ENCODE results near the gene GPD2. TPM values are rescaled to one million over a fixed set of nuclear protein-coding genes. Genes with fewer than 3 reads are reported as not detected.
A peak's percentile ranks its signal among the peaks of the same experiment; 100 is the strongest.

The GPD2 gene
- total and polyA plus RNA-seq, 11 donors = 3.5 to 24.8 (median 14.1) TPM

DNA sequence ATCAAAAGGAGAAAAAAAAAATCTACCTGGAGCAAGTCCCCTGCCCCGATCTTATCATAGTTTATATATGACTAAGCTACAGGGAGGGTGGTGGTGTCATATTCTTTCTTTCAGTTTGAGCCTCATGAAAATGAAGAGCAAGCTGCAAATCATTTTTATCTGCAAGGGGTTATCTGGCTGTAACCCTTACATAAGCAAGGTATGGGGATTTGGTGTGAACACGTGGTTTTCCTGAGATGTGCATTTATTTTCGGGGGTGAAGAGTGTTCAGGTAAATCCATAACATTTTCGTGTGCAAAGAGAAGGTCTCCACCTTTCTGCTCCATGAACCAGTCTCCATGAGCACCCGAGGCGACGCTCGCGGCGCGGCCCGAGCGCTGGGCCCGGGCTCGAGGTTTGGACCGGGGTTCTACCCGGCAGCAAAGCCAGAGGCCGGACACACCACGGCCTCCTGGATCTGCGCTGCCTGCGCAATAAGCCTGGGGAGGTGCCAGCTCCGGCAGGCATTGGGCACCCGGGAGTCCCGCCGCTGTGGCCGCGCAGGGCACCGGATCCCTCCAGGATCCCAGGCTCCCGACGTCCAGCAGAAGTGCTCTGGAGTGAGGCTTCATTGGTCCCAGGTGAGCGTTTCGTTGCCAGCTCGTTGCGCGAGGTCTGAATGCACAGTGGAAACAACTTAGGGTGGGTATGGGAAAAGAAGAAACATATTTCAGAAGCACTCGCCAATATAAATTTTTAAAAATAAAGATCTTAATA lies 36.1 kb upstream of the GPD2 start:
- TF ChIP-seq POLR2A (IDR thresholded peaks at IDR 0.05) = no peak
- TF ChIP-seq, protein P1, sequence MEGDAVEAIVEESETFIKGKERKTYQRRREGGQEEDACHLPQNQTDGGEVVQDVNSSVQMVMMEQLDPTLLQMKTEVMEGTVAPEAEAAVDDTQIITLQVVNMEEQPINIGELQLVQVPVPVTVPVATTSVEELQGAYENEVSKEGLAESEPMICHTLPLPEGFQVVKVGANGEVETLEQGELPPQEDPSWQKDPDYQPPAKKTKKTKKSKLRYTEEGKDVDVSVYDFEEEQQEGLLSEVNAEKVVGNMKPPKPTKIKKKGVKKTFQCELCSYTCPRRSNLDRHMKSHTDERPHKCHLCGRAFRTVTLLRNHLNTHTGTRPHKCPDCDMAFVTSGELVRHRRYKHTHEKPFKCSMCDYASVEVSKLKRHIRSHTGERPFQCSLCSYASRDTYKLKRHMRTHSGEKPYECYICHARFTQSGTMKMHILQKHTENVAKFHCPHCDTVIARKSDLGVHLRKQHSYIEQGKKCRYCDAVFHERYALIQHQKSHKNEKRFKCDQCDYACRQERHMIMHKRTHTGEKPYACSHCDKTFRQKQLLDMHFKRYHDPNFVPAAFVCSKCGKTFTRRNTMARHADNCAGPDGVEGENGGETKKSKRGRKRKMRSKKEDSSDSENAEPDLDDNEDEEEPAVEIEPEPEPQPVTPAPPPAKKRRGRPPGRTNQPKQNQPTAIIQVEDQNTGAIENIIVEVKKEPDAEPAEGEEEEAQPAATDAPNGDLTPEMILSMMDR (IDR thresholded peaks at IDR 0.05) = peak in 1 of 12 donors; percentile 4
- DNase-seq = peak; percentile 77 to 90 (median 88)
- H3K27me3 ChIP-seq = peaks cover 0 to 5% (median 0%) of the 10 kb centered on the region in 9 donors
- H3K27ac ChIP-seq = peak overlapping the region; percentile 80 to 97 (median 92)
- no peaks in the 10 kb centered on the region for H3K9me3 ChIP-seq
- intact Hi-C loops (cut with DNase I) = loop anchor here (1.0 to 10.0 kb wide), 13 partner anchors 37 to 205 kb away; partner anchors contain the start of genes GPD2 (in 6 of the 10) and NR4A2 (in 1 of the 10)
- ATAC-seq = peak; percentile 89 to 96 (median 95)
- peak overlapping the region; percentile 66 to 93 (median 76) for H3K4me3 ChIP-seq
- H3K4me1 ChIP-seq = peaks cover 0 to 17% (median 5%) of the 10 kb centered on the region in 12 donors
- 0 to 1% (median 1%) methylated on average over 20 to 36 of the region's 36 CpGs for WGBS, 4 donors
- H3K36me3 ChIP-seq = no peaks in the 10 kb centered on the region

DNA sequence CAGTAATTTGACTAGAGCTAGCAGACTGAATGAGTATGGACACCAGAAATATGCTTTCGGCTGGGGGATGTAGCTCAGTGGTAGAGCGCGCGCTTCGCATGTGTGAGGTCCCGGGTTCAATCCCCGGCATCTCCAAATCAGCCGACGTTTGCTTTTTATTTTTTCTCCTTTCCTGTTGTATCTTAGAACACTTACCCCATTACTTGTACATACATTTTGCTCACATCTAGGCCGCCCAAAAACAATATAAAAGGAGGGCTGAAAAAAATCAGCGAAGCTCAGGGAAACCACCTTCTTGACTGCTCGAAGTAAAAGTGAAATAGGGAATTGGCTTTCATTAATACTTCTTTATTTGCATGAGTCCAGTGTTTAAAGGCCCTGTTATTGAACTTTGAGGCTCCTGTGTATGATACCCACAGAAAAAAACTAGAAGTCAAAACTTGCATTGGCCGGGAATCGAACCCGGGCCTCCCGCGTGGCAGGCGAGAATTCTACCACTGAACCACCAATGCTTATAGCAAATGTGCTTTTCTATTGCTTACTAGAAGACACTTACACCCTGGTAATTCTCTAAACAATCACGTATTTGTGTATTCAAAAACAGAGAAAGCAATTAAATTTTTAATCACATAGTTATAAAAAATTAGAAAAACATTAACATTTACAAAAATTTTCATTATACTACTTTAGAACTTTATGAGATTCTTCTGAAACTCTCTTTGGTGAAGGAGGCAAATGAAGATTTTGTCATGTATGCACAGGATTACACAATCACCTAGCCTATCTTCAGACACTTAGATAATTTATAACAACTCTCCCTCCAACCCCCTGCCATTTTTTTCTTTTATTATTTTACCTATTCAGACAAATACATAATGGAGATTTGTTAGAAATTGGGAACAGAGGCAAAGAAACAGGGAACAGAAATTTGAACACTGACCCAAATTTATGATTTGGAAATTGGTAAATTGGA lies 35.2 kb upstream of the GPD2 start:
- Histone ChIP-seq H3K27ac (peak overlapping the region; percentile 80 to 97 (median 92)), H3K27me3 (no peaks in the 10 kb centered on the region), H3K9me3 (no peaks in the 10 kb centered on the region), H3K36me3 (no peaks in the 10 kb centered on the region), H3K4me1 (peaks cover 0 to 25% (median 5%) of the 10 kb centered on the region in 12 donors), H3K4me3 (peak overlapping the region; percentile 66 to 93 (median 76))
- intact Hi-C loops (cut with DNase I) = loop anchor here in 9 of 10 donors (1.0 to 10.0 kb wide), 11 partner anchors 35 to 186 kb away; partner anchors contain the start of genes GPD2 (in 7 of the 9) and NR4A2 (in 1 of the 9)
- no peak for TF ChIP-seq POLR2A (IDR thresholded peaks at IDR 0.05)
- TF ChIP-seq, protein P1 (IDR thresholded peaks at IDR 0.05) = peak in 1 of 12 donors; percentile 1
- ATAC-seq (peak; percentile 85 to 92 (median 90)), DNase-seq (peak; percentile 55 to 78 (median 72))
- WGBS, 4 donors = 0 to 1% (median 0%) methylated on average over 19 of the region's 19 CpGs

DNA sequence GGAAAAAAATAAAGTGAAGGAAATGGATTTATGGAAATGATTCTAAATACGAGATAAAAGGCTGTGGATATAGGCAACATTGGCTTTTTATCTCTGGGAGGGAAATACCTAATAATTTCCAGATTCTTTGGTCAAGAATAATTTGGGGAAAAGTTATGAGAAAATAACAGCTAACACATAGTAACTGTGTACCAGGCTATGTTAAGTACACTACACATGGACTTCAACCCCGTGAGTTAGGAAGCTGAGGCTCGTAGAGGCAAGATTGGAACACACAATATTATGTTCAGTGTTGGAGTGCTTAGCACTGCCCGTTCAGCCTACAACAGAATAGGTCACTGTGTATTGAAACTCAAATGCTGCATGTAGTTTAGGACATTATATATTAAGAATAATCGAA lies 34.3 kb upstream of the GPD2 start:
- H3K36me3 ChIP-seq = no peaks in the 10 kb centered on the region
- H3K4me3 ChIP-seq = no peak overlapping the region
- peaks cover 0 to 30% (median 5%) of the 10 kb centered on the region in 12 donors for H3K4me1 ChIP-seq
- ATAC-seq = no peak
- H3K9me3 ChIP-seq = no peaks in the 10 kb centered on the region
- WGBS, 4 donors = 80 to 84% (median 82%) methylated on average over 5 of the region's 5 CpGs
- no peak for DNase-seq
- TF ChIP-seq, protein P1 (IDR thresholded peaks at IDR 0.05) = no peak
- TF ChIP-seq POLR2A (IDR thresholded peaks at IDR 0.05) = no peak
- intact Hi-C loops (cut with DNase I) = loop anchor here in 9 of 10 donors (1.0 to 10.0 kb wide), 11 partner anchors 34 to 185 kb away; partner anchors contain the start of genes GPD2 (in 7 of the 9) and NR4A2 (in 1 of the 9)
- no peak overlapping the region for H3K27ac ChIP-seq
- no peaks in the 10 kb centered on the region for H3K27me3 ChIP-seq

Data from heart left ventricle (tissue), 16 donors.